Fibroblast of skin of left quadriceps (primary cell): Measurements from ENCODE around the gene GHDC.
A peak's percentile ranks its signal among the peaks of the same experiment; 100 is the strongest.
"Not testable (repeated sequence)": the region's sequence is repeated elsewhere in the genome, so short reads cannot be mapped to it uniquely, and the experiment has no call there.

Experiments
- DNase-seq, 2 experiments: peaks; one replicate each; pipeline ENCODE4 v3.0.0-alpha.2; 2013; ENCODE audit warnings: low read depth in 2 of 2

Gene GHDC

GRCh38 chr17:42155614-42156045 is 38.7 kb downstream of the GHDC start:
- no peak for DNase-seq

- no peak for DNase-seq
Measured at GRCh38 chr17:42153919-42154742, 40.2 kb downstream of the GHDC start.

- no peak for DNase-seq
Measured at GRCh38 chr17:42146911-42147607, 47.2 kb downstream of the GHDC start.

GRCh38 chr17:42143138-42143537 is 51.2 kb downstream of the GHDC start:
- DNase-seq, result not testable (repeated sequence)

GRCh38 chr17:42142371-42142896 is 51.9 kb downstream of the GHDC start:
- DNase-seq, result peak; percentile 42 to 46

- DNase-seq, result no peak
Measured at GRCh38 chr17:42141382-42141781, 52.9 kb downstream of the GHDC start.

GRCh38 chr17:42140690-42141089 is 53.6 kb downstream of the GHDC start:
- not testable (repeated sequence) for DNase-seq
